Activated CD8-positive, alpha-beta memory T cell treated with anti-CD3 and anti-CD28 coated beads, Interleukin-2, amount 50 U/mL, for 24 hours (primary cell): ENCODE measurements around the gene ARNT2.

ENCODE experiments used
- DNase-seq: peaks from one replicate; pipeline ENCODE4 v3.0.0-alpha.2; 2020; ENCODE audit errors: extremely low read depth

ARNT2 gene

GRCh38 chr15:80556694-80557367 lies 152.6 kb downstream of the ARNT2 start:
- DNase-seq, result no peak

GRCh38 chr15:80557441-80558234 lies 153.5 kb downstream of the ARNT2 start:
- no peak for DNase-seq

- no peak for DNase-seq
These were observed 154.6 kb downstream of the ARNT2 start for GRCh38 chr15:80558631-80559319.

GRCh38 chr15:80559320-80559693 lies 155.1 kb downstream of the ARNT2 start:
- no peak for DNase-seq

- DNase-seq, result no peak
These were observed 155.6 kb downstream of the ARNT2 start for GRCh38 chr15:80559761-80560160.

- no peak for DNase-seq
These were observed 156.6 kb downstream of the ARNT2 start for GRCh38 chr15:80560601-80561400.

- no peak for DNase-seq
These were observed 157.3 kb downstream of the ARNT2 start for GRCh38 chr15:80561500-80561899.

GRCh38 chr15:80562033-80562432 lies 157.9 kb downstream of the ARNT2 start:
- no peak for DNase-seq

GRCh38 chr15:80562846-80563245 lies 158.7 kb downstream of the ARNT2 start:
- DNase-seq, result no peak

GRCh38 chr15:80563372-80563997 lies 159.3 kb downstream of the ARNT2 start:
- no peak for DNase-seq

GRCh38 chr15:80564056-80564455 lies 159.9 kb downstream of the ARNT2 start:
- no peak for DNase-seq

GRCh38 chr15:80565398-80565797 lies 161.2 kb downstream of the ARNT2 start:
- no peak for DNase-seq

GRCh38 chr15:80565988-80566387 lies 161.8 kb downstream of the ARNT2 start:
- no peak for DNase-seq

- no peak for DNase-seq
These were observed 163.6 kb downstream of the ARNT2 start for GRCh38 chr15:80567721-80568157.

GRCh38 chr15:80568298-80568697 lies 164.1 kb downstream of the ARNT2 start:
- DNase-seq, result no peak

- DNase-seq, result no peak
These were observed 164.9 kb downstream of the ARNT2 start for GRCh38 chr15:80568876-80569605.

- DNase-seq, result no peak
These were observed 165.5 kb downstream of the ARNT2 start for GRCh38 chr15:80569656-80570055.

- no peak for DNase-seq
These were observed 166.4 kb downstream of the ARNT2 start for GRCh38 chr15:80570553-80570952.

- no peak for DNase-seq
These were observed 168.2 kb downstream of the ARNT2 start for GRCh38 chr15:80572337-80572736.

- no peak for DNase-seq
These were observed 169.4 kb downstream of the ARNT2 start for GRCh38 chr15:80573606-80574005.

GRCh38 chr15:80574590-80574989 lies 170.4 kb downstream of the ARNT2 start:
- DNase-seq, result no peak
